ENCODE results near the gene TM4SF1.
A peak's percentile ranks its signal among the peaks of the same experiment; 100 is the strongest.
"Not testable (repeated sequence)": the region's sequence is repeated elsewhere in the genome, so short reads cannot be mapped to it uniquely, and the experiment has no call there.

The TM4SF1 gene

DNA sequence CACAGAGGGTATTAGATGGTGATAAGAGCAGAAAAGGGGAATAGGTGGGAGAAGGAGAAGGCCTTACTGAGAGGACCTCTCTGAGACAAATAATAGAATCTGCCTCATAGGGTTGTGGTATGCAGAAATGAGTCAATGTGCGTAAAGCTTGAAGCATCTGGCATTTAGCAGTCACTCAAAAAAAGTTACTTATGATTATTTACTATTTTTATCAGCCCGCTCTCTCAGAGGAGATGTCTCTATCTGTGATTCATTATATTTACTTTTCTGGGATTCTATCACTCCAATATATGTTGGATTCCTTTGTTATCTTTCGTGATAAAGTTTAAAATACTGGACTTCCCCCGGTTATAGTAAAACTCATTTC lies 4.6 kb upstream of the TM4SF1 start:
- TF ChIP-seq, protein P1, sequence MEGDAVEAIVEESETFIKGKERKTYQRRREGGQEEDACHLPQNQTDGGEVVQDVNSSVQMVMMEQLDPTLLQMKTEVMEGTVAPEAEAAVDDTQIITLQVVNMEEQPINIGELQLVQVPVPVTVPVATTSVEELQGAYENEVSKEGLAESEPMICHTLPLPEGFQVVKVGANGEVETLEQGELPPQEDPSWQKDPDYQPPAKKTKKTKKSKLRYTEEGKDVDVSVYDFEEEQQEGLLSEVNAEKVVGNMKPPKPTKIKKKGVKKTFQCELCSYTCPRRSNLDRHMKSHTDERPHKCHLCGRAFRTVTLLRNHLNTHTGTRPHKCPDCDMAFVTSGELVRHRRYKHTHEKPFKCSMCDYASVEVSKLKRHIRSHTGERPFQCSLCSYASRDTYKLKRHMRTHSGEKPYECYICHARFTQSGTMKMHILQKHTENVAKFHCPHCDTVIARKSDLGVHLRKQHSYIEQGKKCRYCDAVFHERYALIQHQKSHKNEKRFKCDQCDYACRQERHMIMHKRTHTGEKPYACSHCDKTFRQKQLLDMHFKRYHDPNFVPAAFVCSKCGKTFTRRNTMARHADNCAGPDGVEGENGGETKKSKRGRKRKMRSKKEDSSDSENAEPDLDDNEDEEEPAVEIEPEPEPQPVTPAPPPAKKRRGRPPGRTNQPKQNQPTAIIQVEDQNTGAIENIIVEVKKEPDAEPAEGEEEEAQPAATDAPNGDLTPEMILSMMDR (IDR thresholded peaks at IDR 0.05), result no peak
- no peak for DNase-seq (ENCODE audit: low spot score)
- peak overlapping the region; percentile 51 to 80 for H3K27ac ChIP-seq
- no peak overlapping the region for H3K4me3 ChIP-seq

DNA sequence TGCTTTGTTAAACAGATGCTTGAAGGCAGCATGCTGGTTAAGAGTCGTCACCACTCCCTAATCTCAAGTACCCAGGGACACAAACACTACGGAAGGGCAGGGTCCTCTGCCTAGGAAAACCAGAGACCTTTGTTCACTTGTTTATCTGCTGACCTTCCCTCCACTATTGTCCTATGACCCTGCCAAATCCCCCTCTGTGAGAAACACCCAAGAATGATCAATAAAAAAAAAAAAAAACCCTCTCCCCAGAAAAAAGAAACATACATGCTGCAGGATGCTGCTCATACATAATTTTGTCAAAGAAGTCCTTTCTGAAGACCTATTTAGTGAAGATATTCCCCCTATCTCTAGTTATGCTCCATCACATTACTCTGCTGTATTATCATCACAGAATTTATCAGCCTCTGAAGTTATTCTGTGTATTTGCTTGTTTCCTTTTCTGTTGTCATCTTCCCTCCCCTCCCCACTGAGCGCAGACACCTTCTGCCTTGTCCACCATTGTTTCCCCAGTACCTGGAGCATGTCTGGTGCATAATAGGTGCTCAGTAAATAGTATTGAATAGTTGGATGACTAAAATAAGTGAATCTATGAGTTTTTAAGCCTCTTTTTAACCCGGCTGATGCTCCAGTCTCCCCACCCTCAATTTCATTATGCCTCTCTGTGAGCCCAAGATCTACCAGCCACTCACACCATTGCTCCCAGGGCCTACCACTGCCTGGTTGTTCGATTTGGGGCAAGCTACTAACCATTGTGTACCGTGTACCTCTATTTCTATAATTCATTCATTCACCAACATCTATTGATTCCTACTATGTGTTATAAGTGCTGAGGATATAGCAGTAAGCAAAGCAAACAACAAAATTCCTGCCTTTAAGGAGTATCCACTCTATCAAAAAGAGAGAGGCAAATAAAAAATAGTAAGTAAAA lies 4.0 kb upstream of the TM4SF1 start:
- TF ChIP-seq, protein P1 (IDR thresholded peaks at IDR 0.05), result no peak
- Histone ChIP-seq H3K4me3 (no peak overlapping the region), H3K27ac (peak overlapping the region; percentile 51 to 80)
- DNase-seq (ENCODE audit: low spot score), result no peak

DNA sequence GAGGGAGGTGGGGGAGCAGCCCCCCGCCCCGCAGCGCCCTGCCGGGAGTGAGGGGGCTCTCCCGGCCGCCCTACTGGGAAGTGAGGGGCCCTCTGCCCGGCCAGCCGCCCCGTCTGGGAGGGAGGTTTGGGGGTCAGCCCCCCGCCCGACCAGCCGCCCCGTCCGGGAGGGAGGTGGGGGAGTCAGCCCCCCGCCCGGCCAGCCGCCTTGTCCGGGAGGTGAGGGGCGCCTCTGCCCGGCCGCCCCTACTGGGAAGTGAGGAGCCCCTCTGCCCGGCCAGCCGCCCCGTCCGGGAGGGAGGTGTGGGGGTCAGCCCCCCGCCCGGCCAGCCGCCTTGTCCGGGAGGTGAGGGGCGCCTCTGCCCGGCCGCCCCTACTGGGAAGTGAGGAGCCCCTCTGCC lies 2.8 kb upstream of the TM4SF1 start:
- DNase-seq (ENCODE audit: low spot score); H3K27ac ChIP-seq; H3K4me3 ChIP-seq: not testable (repeated sequence)

DNA sequence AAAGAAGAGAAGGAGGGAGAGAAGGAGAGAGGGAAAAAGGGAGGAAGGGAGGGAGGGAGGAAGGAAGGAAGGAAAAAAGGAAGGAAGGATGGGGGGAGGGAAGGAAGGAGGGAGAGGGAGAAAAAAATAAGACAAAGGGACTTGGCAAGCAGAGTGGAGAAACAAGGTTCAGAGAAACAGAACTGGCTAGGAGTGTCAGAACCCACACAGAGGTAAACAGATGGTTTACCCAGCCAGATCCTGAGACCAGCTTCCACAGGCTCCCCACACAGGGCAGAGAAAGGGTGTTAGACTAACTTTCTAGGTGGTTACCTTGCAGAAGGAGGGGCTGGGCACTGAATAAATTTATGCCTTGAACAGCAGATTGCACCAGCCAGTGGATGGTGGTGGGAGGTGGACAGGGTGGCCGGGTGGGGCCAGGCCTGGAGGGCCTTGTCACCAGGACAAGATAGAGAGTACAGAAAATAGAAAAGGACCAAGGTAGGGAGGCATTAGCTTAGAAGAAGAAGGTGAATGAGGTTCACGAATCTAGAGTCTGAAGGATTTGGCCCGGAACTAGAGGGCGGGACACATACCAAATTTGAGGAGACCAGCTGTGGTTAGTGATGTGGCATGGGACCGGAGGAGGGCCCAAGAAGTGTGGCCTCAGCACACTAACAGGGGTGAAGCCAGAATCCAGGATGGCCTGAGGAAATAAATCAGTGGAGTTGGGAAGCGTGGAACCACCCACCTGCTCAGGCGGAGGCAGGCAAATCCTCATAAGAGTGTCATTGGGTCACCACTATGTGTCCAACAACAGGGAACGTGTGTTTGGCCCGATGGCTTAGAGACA lies 1.2 kb upstream of the TM4SF1 start:
- peak overlapping the region in 1 of 2 donors; percentile 88 for H3K27ac ChIP-seq
- H3K4me3 ChIP-seq, result no peak overlapping the region
- TF ChIP-seq, protein P1 (IDR thresholded peaks at IDR 0.05), result no peak
- DNase-seq (ENCODE audit: low spot score), result no peak

DNA sequence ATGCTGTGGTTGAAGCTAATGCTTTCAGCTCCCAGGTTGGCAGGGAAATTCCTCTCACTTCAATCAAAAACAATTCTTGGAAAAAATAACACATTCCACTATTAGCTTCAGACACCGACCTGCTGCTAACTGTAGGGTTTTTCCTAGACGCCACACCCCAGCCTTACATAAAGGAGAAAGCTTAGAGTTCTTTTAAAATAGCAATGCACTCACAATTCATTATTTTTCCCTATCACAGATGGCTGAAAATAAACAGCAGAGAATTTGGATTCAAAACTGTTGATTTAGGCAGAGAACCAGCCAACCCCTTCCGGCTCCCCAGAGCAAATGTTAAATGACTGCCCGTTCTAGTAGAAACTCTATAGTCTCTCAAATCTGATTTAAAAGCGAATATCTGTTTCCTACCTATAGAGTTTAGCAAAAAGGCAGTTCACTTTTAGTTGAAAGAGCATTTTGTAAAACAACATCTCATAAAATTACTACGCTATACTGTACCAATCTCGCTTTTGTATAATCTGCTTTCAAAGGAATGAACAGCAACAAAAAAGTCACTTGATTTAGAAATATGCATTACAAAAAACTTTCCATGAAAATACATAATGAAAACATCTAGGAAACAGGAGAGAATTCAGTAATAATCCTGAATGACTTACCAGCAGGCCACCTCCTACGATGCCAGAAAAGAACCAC lies 586 bp downstream of the TM4SF1 start:
- peak overlapping the region; percentile 50 to 88 for H3K27ac ChIP-seq
- H3K4me3 ChIP-seq, result peak overlapping the region; percentile 67
- TF ChIP-seq, protein P1 (IDR thresholded peaks at IDR 0.05), result no peak
- no peak for DNase-seq (ENCODE audit: low spot score)

DNA sequence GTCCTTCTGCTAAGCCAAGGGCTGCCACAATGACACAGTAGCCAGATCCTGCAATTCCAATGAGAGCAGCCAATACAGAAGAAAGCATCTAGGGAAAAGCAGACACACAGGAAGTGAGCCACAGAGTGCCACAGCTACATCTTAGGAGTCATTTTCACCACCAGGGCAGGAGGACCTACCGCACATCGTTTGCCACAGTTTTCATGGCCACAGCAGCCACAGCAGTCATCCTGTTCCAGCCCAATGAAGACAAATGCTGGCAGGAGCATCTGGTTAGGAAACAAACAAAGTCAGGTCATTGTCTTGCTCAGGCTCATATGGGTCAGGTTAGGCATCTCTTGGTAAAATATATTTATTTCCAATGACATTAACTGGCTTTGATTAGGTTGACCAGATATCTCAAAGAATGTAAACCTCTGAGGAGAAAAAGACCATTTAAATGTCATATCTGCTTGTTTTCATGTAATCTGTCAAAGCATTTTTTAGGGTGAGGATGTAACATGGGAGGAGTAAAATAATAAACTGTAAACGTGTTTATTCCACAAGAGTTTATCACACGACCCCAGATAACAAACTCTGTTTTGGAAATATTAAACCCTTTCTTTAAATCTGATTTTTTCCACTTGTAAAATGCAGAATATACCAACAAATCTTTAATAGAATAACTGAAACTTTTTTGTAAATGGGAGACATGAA lies 1.8 kb downstream of the TM4SF1 start:
- TF ChIP-seq, protein P1 (IDR thresholded peaks at IDR 0.05), result peak; percentile 5
- Histone ChIP-seq H3K27ac (peak overlapping the region; percentile 50 to 88), H3K4me3 (peak overlapping the region; percentile 67)
- DNase-seq (ENCODE audit: low spot score), result no peak
